ENCODE measurements around the gene PEX7.
"Not testable (repeated sequence)": the region's sequence is repeated elsewhere in the genome, so short reads cannot be mapped to it uniquely, and the experiment has no call there.

PEX7 gene

GRCh38 chr6:136822376-136823127 is at the start of gene PEX7:
PEX7 (plus strand) TSS chr6:136822592; CDS start chr6:136822666, 74 bp downstream.
- peak; percentile 82 for DNase-seq (ENCODE audit: low read depth)

GRCh38 chr6:136772685-136773472 is 49.5 kb upstream of the PEX7 start:
- no peak for DNase-seq (ENCODE audit: low read depth)

- DNase-seq (ENCODE audit: low read depth) = no peak
Measured at GRCh38 chr6:136773473-136773796, 49.0 kb upstream of the PEX7 start.

- no peak for DNase-seq (ENCODE audit: low read depth)
Measured at GRCh38 chr6:136774228-136775041, 48.0 kb upstream of the PEX7 start.

GRCh38 chr6:136775081-136775480 is 47.3 kb upstream of the PEX7 start:
- no peak for DNase-seq (ENCODE audit: low read depth)

- no peak for DNase-seq (ENCODE audit: low read depth)
Measured at GRCh38 chr6:136775548-136775947, 46.8 kb upstream of the PEX7 start.

GRCh38 chr6:136777651-136778050 is 44.7 kb upstream of the PEX7 start:
- DNase-seq (ENCODE audit: low read depth) = no peak

GRCh38 chr6:136779682-136780081 is 42.7 kb upstream of the PEX7 start:
- no peak for DNase-seq (ENCODE audit: low read depth)

- no peak for DNase-seq (ENCODE audit: low read depth)
Measured at GRCh38 chr6:136780972-136781371, 41.4 kb upstream of the PEX7 start.

GRCh38 chr6:136782021-136782770 is 40.2 kb upstream of the PEX7 start:
- DNase-seq (ENCODE audit: low read depth) = no peak

- DNase-seq (ENCODE audit: low read depth) = no peak
Measured at GRCh38 chr6:136783021-136783420, 39.4 kb upstream of the PEX7 start.

GRCh38 chr6:136783495-136784270 is 38.7 kb upstream of the PEX7 start:
- DNase-seq (ENCODE audit: low read depth) = no peak

- no peak for DNase-seq (ENCODE audit: low read depth)
Measured at GRCh38 chr6:136784271-136784664, 38.1 kb upstream of the PEX7 start.

- no peak for DNase-seq (ENCODE audit: low read depth)
Measured at GRCh38 chr6:136784910-136785746, 37.3 kb upstream of the PEX7 start.

GRCh38 chr6:136786658-136787057 is 35.7 kb upstream of the PEX7 start:
- no peak for DNase-seq (ENCODE audit: low read depth)

- DNase-seq (ENCODE audit: low read depth) = no peak
Measured at GRCh38 chr6:136787726-136788068, 34.7 kb upstream of the PEX7 start.

GRCh38 chr6:136788069-136788902 is 34.1 kb upstream of the PEX7 start:
- DNase-seq (ENCODE audit: low read depth) = peak; percentile 45

- not testable (repeated sequence) for DNase-seq (ENCODE audit: low read depth)
Measured at GRCh38 chr6:136789440-136789839, 33.0 kb upstream of the PEX7 start.
